GM12874 (cell line): ENCODE results near the gene SIVA1.

Experiments
- CTCF ChIP-seq: IDR thresholded peaks from 2 replicates; pipeline ENCODE4 v1.5.1; 2011; ENCODE audit warnings: low read depth, mild to moderate bottlenecking, control low read depth, low read length, moderate library complexity; ENCODE audit not compliant: insufficient read depth

SIVA1 gene

GRCh38 chr14:104794631-104794992 is 41.7 kb downstream of the SIVA1 start:
- no peak for TF ChIP-seq CTCF

- no peak for TF ChIP-seq CTCF
These were observed 42.2 kb downstream of the SIVA1 start, which contains the start of gene AKT1 for GRCh38 chr14:104794993-104795780. Gene AKT1, minus strand, starts transcription at chr14:104795748. Its CDS starts 3,105 bp downstream, at chr14:104792643.

GRCh38 chr14:104795781-104796686 is 43.1 kb downstream of the SIVA1 start:
- TF ChIP-seq CTCF = no peak

GRCh38 chr14:104796687-104797081 is 43.7 kb downstream of the SIVA1 start:
- TF ChIP-seq CTCF = no peak

GRCh38 chr14:104797115-104798044 is 44.4 kb downstream of the SIVA1 start:
- no peak for TF ChIP-seq CTCF

- no peak for TF ChIP-seq CTCF
These were observed 45.6 kb downstream of the SIVA1 start for GRCh38 chr14:104798300-104799243.
